ENCODE data around the gene KIF20B. TPM values are rescaled to one million over a fixed set of nuclear protein-coding genes. Genes with fewer than 3 reads are reported as not detected.

Gene KIF20B
- total RNA-seq, 1 donor = 4.7 TPM

GRCh38 chr10:89710753-89711152 is 9.4 kb downstream of the KIF20B start:
- H3K27ac ChIP-seq (ENCODE audit: low read depth, low read length) = no peak overlapping the region
- peak overlapping the region; percentile 4 for H2AFZ ChIP-seq (ENCODE audit: low read length)
- H3K4me2 ChIP-seq (ENCODE audit: insufficient read depth, low read length) = no peak overlapping the region
- no peak for DNase-seq (ENCODE audit: insufficient read length, low spot score, missing footprints)
- H3K4me1 ChIP-seq (ENCODE audit: insufficient read depth, low read length) = peaks cover 12% of the 10 kb centered on the region
- H3K4me3 ChIP-seq (ENCODE audit: insufficient read depth, low read length) = no peak overlapping the region
- H3K27me3 ChIP-seq (ENCODE audit: insufficient read depth, low read length) = no peaks in the 10 kb centered on the region
- no peaks in the 10 kb centered on the region for H3K9me3 ChIP-seq (ENCODE audit: low read depth, low read length)
- H3K79me2 ChIP-seq (ENCODE audit: insufficient read depth, low read length) = peaks cover 49% of the 10 kb centered on the region
- TF ChIP-seq CTCF (IDR thresholded peaks at IDR 0.05; ENCODE audit: extremely low read depth, low read depth, low read length) = no peak
- no peaks in the 10 kb centered on the region for H4K20me1 ChIP-seq (ENCODE audit: insufficient read depth, low read length)
- H3K36me3 ChIP-seq (ENCODE audit: insufficient read depth, low read length) = no peaks in the 10 kb centered on the region

- no peaks in the 10 kb centered on the region for H3K4me1 ChIP-seq (ENCODE audit: insufficient read depth, low read length)
- H3K4me3 ChIP-seq (ENCODE audit: insufficient read depth, low read length) = no peak overlapping the region
- no peaks in the 10 kb centered on the region for H3K9me3 ChIP-seq (ENCODE audit: low read depth, low read length)
- H3K79me2 ChIP-seq (ENCODE audit: insufficient read depth, low read length) = no peaks in the 10 kb centered on the region
- TF ChIP-seq CTCF (IDR thresholded peaks at IDR 0.05; ENCODE audit: extremely low read depth, low read depth, low read length) = no peak
- H2AFZ ChIP-seq (ENCODE audit: low read length) = no peak overlapping the region
- DNase-seq (ENCODE audit: insufficient read length, low spot score, missing footprints) = no peak
- no peak overlapping the region for H3K27ac ChIP-seq (ENCODE audit: low read depth, low read length)
- H4K20me1 ChIP-seq (ENCODE audit: insufficient read depth, low read length) = no peaks in the 10 kb centered on the region
- H3K4me2 ChIP-seq (ENCODE audit: insufficient read depth, low read length) = no peak overlapping the region
- no peaks in the 10 kb centered on the region for H3K27me3 ChIP-seq (ENCODE audit: insufficient read depth, low read length)
- H3K36me3 ChIP-seq (ENCODE audit: insufficient read depth, low read length) = peaks cover 4% of the 10 kb centered on the region
These were observed 33.2 kb downstream of the KIF20B start for GRCh38 chr10:89734616-89735015.

GRCh38 chr10:89738551-89739209 is 37.3 kb downstream of the KIF20B start:
- Histone ChIP-seq H3K4me2 (ENCODE audit: insufficient read depth, low read length) (no peak overlapping the region), H3K9me3 (ENCODE audit: low read depth, low read length) (no peaks in the 10 kb centered on the region), H3K36me3 (ENCODE audit: insufficient read depth, low read length) (no peaks in the 10 kb centered on the region), H3K27me3 (ENCODE audit: insufficient read depth, low read length) (no peaks in the 10 kb centered on the region), H4K20me1 (ENCODE audit: insufficient read depth, low read length) (no peaks in the 10 kb centered on the region), H3K27ac (ENCODE audit: low read depth, low read length) (no peak overlapping the region), H3K4me1 (ENCODE audit: insufficient read depth, low read length) (no peaks in the 10 kb centered on the region), H3K4me3 (ENCODE audit: insufficient read depth, low read length) (no peak overlapping the region), H3K79me2 (ENCODE audit: insufficient read depth, low read length) (no peaks in the 10 kb centered on the region), H2AFZ (ENCODE audit: low read length) (peak overlapping the region; percentile 32)
- no peak for DNase-seq (ENCODE audit: insufficient read length, low spot score, missing footprints)
- no peak for TF ChIP-seq CTCF (IDR thresholded peaks at IDR 0.05; ENCODE audit: extremely low read depth, low read depth, low read length)

- Histone ChIP-seq H3K36me3 (ENCODE audit: insufficient read depth, low read length) (peaks cover 7% of the 10 kb centered on the region), H3K27me3 (ENCODE audit: insufficient read depth, low read length) (no peaks in the 10 kb centered on the region), H4K20me1 (ENCODE audit: insufficient read depth, low read length) (no peaks in the 10 kb centered on the region), H3K9me3 (ENCODE audit: low read depth, low read length) (no peaks in the 10 kb centered on the region), H2AFZ (ENCODE audit: low read length) (no peak overlapping the region), H3K4me3 (ENCODE audit: insufficient read depth, low read length) (no peak overlapping the region), H3K4me2 (ENCODE audit: insufficient read depth, low read length) (no peak overlapping the region), H3K4me1 (ENCODE audit: insufficient read depth, low read length) (no peaks in the 10 kb centered on the region), H3K27ac (ENCODE audit: low read depth, low read length) (no peak overlapping the region), H3K79me2 (ENCODE audit: insufficient read depth, low read length) (no peaks in the 10 kb centered on the region)
- no peak for DNase-seq (ENCODE audit: insufficient read length, low spot score, missing footprints)
- TF ChIP-seq CTCF (IDR thresholded peaks at IDR 0.05; ENCODE audit: extremely low read depth, low read depth, low read length) = no peak
These were observed 39.9 kb downstream of the KIF20B start for GRCh38 chr10:89741126-89741762.
